HG02970 (cell line): ENCODE data around the gene BBC3.

Experiments
- ATAC-seq: cut with Tn5 transposase; IDR thresholded peaks from one replicate; pipeline ENCODE4 v1.9.1; 2021; ENCODE audit warnings: mild to moderate bottlenecking, moderate library complexity, moderate number of reproducible peaks; ENCODE audit not compliant: unreplicated experiment, low FRiP score

The BBC3 gene

DNA sequence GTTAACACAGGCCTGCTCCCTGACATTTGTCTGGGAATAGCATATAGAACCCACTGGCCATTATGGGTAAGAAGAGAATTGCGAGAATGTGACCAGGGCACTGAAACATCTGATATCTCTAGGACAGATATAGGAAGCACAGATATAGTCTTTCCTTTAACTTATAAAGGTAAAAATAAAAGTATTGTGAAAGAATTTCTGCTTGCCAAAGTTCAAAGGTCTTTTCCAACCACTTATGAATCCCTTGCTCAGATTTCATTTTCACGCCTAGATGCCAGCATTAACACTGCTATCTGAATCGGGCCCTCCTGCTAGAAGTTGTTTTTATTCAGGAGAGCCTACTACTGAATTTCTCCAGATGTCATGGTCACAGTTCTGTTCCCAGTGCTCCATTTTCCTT is 27.7 kb downstream of the BBC3 start:
- ATAC-seq, result no peak

DNA sequence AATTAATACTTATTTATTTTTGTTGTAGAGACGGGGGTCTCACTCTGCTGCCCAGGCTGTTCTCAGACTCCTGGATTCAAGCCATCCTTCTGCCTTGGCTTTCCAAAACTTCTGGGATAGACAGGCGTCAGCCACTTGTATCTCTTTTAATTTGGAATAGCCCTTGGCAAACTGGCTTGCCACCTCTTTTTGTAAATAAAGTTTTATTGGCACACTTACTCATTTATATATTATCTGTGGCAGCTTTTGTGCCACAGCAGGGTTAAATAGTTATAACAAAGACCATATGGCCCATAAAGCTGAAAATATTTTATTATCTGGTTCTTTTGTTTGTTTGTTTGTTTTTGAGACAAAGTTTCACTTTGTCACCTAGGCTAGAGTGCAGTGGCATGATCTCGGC is 30.5 kb downstream of the BBC3 start:
- no peak for ATAC-seq

DNA sequence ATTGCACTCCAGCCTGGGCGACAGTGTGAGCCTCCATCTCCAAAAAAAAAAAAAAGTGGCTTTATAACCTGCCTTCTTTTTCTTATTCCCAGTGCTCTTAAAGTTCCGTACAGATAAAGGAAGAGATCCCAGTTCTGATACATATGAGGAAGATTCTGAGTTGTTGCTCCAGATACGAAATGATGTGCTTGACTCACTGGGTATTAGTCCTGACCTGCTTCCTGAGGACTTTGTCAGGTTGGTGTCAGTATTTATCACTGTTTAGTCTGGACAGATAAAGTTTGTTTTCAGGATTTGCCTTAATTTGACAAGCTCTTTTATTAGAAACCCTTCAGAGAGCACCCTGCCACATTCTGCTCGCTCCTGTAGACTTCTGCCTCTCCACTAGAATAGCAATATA is 33.9 kb downstream of the BBC3 start:
- no peak for ATAC-seq

DNA sequence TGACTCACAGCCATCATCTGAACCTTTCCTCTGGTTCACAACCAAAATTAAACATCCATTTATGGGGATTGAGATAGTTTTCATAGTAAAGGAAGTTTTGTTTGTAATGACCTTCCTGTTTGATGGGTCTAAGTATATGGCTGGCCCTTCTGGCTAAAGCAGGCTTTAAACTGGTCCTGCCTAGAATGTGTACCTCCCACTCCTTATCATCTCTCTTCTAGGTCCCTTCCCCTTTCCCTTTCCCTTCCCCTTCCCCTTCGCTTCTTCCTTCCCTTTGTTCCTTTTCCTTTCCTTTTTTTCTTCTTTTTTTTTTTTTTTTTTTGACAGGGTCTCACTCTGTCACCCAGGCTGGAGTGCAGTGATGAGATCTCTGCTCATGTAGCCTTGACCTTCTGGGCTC is 35.6 kb downstream of the BBC3 start:
- ATAC-seq, result no peak

DNA sequence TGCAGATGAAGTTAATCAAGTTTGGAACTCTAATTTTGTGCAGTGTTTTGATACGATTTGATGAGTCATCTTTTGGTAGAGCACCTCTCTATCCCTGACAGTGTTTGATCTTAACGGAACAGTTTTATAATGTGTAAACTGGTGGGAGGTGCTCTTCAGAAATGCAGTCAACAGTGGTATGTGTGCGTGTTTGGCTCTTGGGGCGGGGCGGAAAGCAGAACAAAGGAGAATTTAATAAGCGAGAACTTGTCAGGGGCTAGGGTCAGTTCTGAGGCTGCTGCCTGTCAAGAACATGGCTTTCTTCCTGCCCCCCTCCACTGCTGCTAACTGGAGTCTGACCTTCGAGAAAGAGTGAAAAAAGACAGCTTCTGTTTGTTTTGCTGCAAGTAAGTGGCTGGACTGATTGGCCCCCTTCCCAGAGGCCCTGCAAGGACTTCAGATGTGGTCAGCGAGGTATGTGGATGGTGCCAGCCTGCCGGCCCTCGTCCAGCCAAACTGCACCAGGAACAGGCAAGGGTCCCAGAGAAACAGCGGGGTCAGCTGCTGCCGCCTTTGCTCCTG is 40.8 kb downstream of the BBC3 start:
- no peak for ATAC-seq

DNA sequence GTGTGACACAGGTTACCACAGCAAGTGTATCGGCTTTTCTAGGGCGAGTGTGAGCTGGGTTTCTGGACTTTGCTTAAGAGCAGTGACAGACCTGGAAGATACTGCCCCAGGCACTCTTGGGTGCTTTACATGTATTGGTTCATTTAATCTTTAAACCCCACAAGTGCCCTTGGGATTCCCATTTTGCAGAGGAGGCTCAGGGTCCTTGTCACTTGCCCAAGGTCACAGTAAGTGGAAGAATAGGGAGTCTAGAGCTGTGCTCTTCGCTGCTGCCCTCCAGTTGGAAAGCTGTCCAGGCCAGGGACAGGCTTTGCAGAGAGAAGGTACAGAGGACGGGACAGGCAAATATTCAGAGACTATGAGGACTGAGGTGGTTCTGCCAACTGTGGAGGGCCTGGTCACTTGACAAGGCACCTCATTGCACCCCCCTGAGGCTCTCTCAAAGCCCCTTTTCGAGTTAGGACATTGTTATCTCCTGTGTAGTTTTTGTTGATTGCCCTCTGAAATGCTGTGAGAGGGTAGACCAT is 42.4 kb downstream of the BBC3 start:
- ATAC-seq, result no peak

DNA sequence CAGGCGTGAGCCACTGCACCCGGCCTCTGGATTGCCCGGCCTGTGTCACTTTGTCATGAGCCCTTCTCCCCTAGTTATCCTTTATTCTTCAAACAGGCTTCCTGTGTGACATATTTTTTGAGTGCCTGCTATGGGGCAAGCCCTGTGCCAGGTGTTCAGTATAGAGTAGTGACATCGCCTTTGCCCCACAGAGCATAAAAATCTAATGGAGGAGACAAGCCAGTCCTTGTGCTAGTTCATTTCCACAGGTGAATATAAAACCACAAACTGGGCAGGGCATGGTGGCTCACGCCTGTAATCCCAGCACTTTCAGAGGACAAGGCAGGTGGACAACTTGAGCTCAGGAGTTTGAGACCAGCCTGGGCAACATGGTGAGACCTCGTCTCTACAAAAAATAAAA is 43.2 kb downstream of the BBC3 start:
- ATAC-seq, result no peak

DNA sequence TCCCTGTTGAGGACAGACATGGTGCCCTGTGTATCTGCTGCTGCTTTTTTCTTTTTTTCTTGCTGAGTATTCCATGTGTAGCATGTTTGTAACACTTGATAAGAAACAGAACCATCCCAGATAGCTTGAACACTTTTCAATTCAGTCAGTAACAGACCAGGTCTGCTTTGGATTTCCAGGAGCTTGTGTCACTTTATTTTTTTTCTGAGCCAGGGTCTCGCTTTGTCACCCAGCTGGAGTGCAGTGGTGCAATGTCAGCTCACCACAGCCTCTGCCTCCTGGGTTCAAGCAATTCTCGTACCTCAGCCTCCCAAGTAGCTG is 43.7 kb downstream of the BBC3 start:
- no peak for ATAC-seq

DNA sequence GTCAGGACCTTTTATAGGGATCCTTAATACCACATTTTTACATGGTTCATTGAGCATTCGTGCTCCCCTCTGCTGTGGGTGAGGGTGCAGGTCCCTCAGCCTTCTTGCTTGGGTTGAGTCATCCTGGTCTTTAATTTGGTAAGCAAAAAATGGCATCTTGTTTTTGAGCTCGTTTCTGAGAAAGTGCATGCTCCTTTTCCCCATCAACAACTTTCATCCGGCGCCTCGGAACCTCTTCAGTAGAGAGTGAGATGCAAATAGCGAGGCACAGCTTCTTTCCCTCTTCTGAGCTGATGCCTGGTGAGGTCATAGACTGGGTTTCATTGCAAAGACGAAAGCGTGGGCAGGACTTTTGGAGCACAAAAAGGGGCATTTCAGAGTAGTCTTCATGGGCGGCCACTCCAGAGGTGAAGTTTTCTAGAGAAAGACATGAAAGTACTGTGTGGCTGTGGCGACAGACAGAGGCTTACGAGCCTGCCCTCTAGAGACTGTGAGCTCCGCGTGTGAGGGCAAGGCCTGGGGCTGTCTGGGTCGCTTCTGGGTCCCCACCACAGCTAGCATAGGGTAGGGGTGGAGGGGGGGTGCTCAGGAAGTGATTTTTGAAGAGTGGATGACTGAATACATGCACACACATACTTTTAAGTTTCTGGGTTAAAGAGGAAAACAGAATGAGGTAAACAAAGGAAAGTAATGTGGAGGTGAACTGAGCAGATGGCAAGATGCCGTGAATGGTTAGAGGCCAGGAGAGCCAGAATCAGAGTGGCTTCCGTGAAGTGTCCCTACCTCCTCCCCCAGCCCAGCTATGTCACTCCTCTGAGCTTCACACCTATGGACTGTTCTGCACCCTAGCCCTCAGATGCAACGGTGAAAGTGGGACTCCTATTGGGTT is 44.3 kb downstream of the BBC3 start:
- ATAC-seq, result peak; percentile 77

DNA sequence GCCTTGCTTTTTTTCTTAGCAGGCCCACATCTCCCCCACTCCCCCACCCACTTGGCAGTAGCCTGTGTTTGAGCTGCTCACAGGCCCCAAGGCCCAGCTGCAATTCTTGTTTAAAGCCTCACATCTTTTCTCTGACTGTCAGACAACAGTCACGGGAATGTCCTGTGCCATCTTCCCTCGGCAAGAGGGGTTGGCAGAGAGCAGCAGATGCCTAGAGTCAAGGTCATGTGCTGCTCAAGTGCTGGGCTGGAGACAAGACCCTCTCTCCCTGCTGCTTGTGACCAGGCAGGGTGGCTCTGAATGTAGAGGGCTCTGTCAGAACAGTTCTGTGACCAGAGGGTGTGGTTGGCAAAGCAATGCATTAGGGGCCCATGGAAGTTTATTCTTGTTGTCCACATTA is 47.4 kb downstream of the BBC3 start:
- no peak for ATAC-seq

DNA sequence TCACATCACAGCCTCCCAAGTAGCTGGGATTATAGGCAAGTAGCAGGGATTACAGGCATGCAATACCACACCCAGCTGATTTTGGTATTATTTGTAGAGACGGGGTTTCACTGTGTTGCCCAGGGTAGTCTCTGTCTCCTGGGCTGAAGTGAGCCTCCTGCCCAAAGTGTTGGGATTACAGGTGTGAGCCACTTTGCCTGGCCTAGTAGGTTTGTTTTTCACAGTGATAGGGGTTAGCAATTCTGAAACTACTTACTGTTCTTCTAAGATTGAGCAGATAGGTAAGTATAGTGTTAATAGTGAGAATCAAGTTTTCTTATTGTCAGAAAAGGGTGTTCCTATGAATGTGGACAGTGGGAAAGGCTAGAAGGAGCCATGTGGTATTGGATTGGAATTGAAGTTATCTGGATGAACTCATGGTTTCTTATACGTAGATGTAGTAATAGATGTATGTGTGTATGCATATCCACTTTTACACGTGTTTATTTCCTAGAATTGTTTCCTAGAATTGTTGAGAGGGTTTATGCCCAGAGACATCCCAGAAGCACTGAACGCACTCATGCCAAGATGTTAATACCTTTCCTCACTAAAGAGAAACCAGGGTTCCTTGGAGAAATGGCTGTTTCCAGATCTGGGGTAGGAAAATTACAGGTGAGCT is 51.2 kb downstream of the BBC3 start:
- no peak for ATAC-seq

DNA sequence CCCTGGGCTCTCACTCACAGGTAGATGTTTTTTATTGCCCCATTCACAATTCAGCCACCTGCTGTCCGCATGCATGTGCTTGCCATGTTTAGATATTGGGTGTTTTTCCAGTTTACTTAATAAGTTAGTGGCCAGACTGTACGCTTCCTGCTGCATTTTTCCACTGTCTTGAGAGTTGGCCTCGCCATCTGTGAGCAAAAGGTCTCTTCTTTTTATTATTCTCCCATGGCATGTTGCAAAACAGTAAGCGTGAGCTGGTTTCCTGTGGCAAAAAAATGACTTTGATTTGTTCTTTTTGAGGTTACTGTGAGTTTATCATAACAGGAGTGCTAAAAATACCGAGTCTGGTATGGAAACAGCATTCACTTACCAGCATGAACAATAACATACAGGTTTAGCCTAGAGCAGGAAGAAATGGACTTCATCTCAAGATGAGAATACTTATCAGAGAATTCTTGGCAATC is 54.3 kb downstream of the BBC3 start:
- ATAC-seq, result no peak

DNA sequence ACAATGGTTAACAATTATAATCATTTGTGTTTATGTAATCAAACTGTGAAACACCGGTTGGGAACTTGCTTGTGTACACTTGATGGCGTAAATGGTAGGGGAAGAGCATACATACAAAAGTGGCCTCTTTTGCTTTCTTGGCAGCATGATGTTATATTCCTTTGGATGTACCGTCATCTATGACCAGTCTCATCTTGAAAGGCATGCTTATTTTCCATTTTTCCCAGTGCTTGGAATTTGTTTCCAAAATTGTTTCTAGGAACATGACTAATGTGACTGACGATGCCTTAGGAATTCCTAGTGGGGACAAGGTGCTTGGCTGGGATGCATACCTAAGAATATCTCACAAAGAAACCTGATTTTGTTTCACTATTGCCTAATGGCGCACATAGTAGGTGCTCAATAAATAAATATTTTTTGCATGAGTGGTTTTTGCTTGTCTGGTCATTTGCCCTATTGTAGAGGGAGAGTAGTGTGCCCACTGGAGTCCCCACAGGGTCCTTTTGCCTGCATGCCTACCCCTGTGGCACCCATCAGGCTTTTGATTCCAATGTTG is 54.9 kb downstream of the BBC3 start:
- no peak for ATAC-seq

DNA sequence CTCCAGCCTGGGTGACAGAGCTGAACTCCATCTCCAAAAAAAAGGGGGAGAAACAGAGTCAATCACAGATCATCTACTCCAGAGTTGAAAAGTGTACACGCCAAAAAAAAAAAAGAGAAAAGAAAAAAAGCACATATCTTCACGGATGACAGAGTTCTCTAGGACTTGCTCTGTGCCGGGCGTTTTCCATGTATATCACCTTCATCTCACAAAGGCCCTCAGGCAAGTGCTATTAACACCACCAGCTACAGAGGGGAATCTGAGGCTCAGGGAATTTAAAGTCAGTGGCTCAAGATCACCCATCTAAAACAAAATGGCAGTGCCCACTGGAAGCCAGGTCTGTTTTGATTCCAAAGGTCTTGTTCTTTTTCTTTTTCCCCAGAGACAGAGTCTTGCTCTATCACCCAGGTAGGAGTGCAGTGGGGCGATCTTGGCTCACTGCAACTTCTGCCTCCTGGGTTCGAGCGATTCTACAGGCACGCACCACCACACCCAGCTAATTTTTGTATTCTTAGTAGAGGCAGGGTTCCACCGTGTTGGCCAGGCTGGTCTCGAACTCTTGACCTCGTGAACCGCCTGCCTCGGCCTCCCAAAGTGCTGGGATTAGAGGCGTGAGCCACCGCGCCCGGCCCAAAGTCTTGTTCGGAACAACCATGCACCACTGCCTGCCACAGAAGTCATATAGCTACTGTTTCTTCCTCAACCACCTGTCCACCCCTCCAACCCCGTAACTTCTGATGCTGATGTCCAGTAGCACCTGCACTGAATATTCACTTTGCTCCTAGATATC is 58.1 kb downstream of the BBC3 start:
- no peak for ATAC-seq
